Effector memory CD4-positive, alpha-beta T cell (primary cell): ENCODE measurements around the gene PAF1.

Experiments used
- DNase-seq, 3 donors: peaks; one replicate each; pipeline ENCODE4 v3.0.0-alpha.2; 2020
- H3K27ac ChIP-seq: 2 replicates; pipeline ENCODE4 v1.7.0; 2013; ENCODE audit warnings: mild to moderate bottlenecking, low read length, moderate library complexity; ENCODE audit not compliant: insufficient read depth, poor library complexity, severe bottlenecking
- H3K27me3 ChIP-seq: replicated peaks from 2 replicates; pipeline ENCODE4 v1.7.0; 2013; ENCODE audit warnings: mild to moderate bottlenecking, low read length; ENCODE audit not compliant: insufficient read depth, control insufficient read depth, poor library complexity, severe bottlenecking
- H3K36me3 ChIP-seq: 2 replicates; pipeline ENCODE4 v1.7.0; 2013; ENCODE audit warnings: mild to moderate bottlenecking, low read length, moderate library complexity; ENCODE audit not compliant: control insufficient read depth, insufficient read depth
- H3K4me1 ChIP-seq: 2 replicates; pipeline ENCODE4 v1.7.0; 2013; ENCODE audit warnings: low read length, mild to moderate bottlenecking; ENCODE audit not compliant: control insufficient read depth, insufficient read depth, poor library complexity, severe bottlenecking
- H3K4me3 ChIP-seq: 2 replicates; pipeline ENCODE4 v1.7.0; 2013; ENCODE audit warnings: low read length, low read depth, mild to moderate bottlenecking; ENCODE audit not compliant: insufficient read depth, poor library complexity, severe bottlenecking
- H3K9me3 ChIP-seq: 2 replicates; pipeline ENCODE4 v1.7.0; 2013; ENCODE audit warnings: mild to moderate bottlenecking, low read length, moderate library complexity; ENCODE audit not compliant: control insufficient read depth

PAF1 gene

GRCh38 chr19:39417463-39418181 lies 26.7 kb upstream of the PAF1 start:
- no peak overlapping the region for H3K27ac ChIP-seq

DNA sequence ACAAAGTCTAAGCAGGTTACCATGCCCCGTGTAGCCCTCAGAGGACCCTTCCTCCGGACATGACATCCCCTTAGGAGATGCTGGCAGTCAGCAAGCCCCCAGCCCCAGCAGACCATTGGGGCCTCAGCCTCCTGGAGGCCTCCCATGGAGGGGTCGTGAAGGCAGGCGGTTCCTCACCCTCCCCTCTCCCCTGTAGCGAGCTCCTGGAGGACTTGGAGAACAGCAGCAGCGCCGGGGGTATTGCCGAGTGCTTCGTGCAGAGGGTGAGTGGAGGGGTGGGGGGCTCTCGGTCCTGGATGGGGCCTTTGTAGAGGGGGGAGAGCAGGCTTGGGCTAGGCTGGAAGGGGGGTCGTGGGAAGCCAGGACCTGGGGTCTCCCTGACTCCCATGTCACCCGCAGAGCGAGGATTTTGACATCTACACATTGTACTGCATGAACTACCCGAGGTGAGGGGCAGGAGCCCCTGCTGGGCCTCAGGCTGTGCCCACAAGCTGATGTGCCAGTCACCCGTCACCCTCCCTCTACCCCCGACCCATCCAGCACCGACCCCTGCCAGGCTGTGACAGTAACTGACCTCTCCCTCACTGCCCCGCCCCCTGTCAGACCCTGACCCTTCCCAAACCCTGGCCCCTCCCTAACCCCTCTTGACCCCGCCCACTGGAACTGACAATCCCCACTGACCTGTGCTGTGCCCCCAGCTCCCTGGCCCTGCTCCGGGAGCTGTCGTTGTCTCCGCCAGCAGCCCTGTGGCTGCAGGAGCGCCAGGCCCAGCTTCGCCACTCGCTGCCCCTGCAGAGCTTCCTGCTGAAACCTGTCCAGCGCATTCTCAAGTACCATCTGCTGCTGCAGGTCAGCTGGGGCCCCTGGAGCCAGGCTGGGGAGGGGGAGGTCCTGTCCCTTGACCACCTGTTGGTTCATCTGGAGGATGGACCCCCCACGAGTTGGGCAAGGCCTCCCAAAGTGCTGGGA lies 25.5 kb upstream of the PAF1 start:
- Histone ChIP-seq H3K4me1 (peaks cover 17% of the 10 kb centered on the region), H3K9me3 (no peaks in the 10 kb centered on the region), H3K27ac (no peak overlapping the region), H3K27me3 (no peaks in the 10 kb centered on the region), H3K4me3 (no peak overlapping the region), H3K36me3 (peaks cover 9% of the 10 kb centered on the region)
- no peak for DNase-seq

More at GRCh38 chr19:39417463-39418181, 26.7 kb upstream of the PAF1 start:
- Histone ChIP-seq H3K4me1 (peaks cover 14% of the 10 kb centered on the region), H3K9me3 (no peaks in the 10 kb centered on the region), H3K36me3 (peaks cover 11% of the 10 kb centered on the region), H3K4me3 (no peak overlapping the region), H3K27me3 (no peaks in the 10 kb centered on the region)
- no peak for DNase-seq

DNA sequence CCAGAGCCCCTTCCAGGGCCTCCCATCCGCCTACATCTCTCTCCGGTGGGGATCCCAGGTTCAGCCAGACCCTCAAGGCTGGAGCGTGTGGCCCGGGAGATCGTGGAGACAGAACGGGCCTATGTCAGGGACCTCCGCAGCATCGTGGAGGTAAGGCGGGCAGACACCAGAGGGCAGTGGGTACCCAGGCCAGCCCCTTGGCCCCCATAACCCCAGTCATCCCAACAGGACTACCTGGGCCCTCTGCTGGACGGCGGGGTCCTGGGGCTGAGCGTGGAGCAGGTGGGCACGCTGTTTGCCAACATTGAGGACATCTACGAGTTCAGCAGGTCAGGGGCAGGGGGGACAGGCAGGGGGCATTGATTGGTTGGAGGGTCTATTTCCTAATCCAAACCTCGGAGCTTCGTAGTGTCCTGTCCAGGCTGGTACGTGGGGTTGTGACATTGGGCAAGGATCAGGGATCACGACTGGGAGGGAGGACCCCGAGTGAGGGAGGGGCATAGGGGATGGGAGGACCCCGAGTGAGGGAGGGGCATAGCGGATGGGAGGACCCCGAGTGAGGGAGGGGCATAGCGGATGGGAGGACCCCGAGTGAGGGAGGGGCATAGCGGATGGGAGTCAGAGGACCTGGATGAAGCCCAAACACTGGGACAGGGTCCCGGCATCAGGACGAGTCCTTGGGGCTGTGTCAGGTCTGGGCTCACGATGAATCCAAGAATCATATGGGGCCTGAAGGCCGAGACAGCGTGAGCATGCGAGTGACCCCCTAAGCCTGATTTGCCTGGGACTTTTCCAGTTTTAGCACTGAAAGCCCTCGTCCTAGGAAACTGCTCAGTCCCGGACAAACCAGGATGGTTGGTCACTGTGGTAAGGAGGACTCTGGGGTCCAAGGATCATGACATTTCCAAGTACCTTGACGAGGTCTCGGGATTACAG lies 24.5 kb upstream of the PAF1 start:
- H3K4me3 ChIP-seq: no peak overlapping the region
- H3K36me3 ChIP-seq: peaks cover 9% of the 10 kb centered on the region
- H3K4me1 ChIP-seq: peaks cover 27% of the 10 kb centered on the region
- no peaks in the 10 kb centered on the region for H3K27me3 ChIP-seq
- DNase-seq: no peak
- H3K9me3 ChIP-seq: no peaks in the 10 kb centered on the region
- no peak overlapping the region for H3K27ac ChIP-seq

- Histone ChIP-seq H3K27me3 (no peaks in the 10 kb centered on the region), H3K36me3 (peaks cover 6% of the 10 kb centered on the region), H3K4me1 (peaks cover 31% of the 10 kb centered on the region), H3K4me3 (peak overlapping the region; percentile 85), H3K27ac (peak overlapping the region; percentile 100), H3K9me3 (no peaks in the 10 kb centered on the region)
- DNase-seq: no peak
Observed at GRCh38 chr19:39413911-39414608, 23.2 kb upstream of the PAF1 start.

DNA sequence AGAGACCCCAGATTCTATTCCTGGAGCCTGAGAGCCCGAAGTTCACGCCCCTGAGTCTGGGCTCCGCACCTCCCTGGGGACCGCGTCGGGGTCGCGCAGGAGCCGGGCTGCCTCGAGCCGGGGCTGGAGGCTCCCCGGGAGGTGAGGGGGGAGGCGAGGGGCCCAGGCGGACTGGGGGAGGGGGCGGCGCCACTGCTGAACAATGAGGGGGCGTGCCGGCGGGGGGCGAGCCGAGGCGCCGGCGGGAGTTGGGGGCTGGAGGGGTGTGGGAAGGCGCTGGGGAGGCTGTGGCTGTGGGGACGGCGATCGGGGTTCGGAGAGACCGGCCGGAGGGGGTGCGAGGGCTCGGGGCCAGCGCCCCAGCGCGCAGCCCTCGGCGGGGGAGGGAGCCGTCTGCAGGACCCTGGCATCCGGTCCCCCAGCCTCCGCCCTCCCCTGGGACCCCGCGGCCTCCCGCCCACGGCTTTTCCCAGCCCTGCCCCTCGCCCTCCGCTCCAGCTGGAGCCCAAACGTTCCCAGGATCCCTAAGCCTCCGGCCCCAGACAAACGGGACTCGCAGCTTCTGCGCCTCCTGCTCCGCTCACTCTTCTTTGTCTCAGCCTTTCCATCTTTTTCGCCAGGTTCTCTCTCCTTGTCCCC lies 22.5 kb upstream of the PAF1 start:
- Histone ChIP-seq H3K4me1 (peaks cover 31% of the 10 kb centered on the region), H3K27me3 (no peaks in the 10 kb centered on the region), H3K9me3 (no peaks in the 10 kb centered on the region), H3K36me3 (peaks cover 6% of the 10 kb centered on the region), H3K4me3 (peak overlapping the region; percentile 85), H3K27ac (peak overlapping the region; percentile 100)
- peak in 1 of 3 donors; percentile 32 for DNase-seq

DNA sequence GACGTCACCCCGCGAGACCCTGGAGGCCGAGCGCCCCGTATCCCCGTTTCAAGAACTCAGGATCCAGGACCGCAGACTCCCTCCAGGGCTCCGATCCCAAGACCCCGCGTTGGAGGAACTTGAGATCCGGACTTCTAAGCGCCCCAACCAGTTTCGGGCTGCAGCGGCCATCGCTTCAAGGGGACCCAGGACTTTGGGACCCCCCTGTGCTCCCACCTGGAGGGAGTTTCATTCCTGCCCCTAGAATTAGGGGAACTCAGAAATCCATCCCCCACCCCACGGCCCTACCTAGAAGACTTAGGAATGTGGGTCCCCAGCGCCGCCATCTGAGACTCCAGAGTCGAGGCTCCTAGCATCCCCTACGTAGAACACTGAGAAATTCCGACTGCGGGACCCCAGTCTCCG lies 22.0 kb upstream of the PAF1 start:
- no peak for DNase-seq
- Histone ChIP-seq H3K36me3 (peaks cover 11% of the 10 kb centered on the region), H3K27ac (peak overlapping the region; percentile 100), H3K27me3 (no peaks in the 10 kb centered on the region), H3K4me3 (peak overlapping the region; percentile 85), H3K4me1 (peaks cover 31% of the 10 kb centered on the region), H3K9me3 (no peaks in the 10 kb centered on the region)

GRCh38 chr19:39412100-39412866 lies 21.4 kb upstream of the PAF1 start, which contains the start of gene PLEKHG2:
TSS of gene PLEKHG2 (plus strand) at chr19:39412669. CDS start at chr19:39414087, 1,418 bp downstream.
- H3K9me3 ChIP-seq: no peaks in the 10 kb centered on the region
- H3K27me3 ChIP-seq: no peaks in the 10 kb centered on the region
- peak; percentile 94 to 95 (median 94) for DNase-seq
- peaks cover 17% of the 10 kb centered on the region for H3K36me3 ChIP-seq
- H3K27ac ChIP-seq: peak within 1 kb of the TSS; percentile 100
- peak within 1 kb of the TSS; percentile 99 for H3K4me3 ChIP-seq
- H3K4me1 ChIP-seq: peaks cover 31% of the 10 kb centered on the region

DNA sequence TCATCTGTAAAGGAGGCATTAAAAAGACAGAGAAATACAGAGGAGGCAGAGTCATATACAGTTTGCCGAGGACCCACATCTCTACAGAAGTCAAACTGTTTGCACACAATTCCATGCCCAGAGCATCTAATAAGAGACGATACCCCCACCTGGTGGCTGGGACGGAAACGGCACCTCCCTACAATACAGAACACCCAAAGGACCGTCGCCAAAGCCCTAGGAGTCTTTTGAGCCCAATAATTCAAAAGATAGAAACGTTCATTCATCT lies 20.9 kb upstream of the PAF1 start:
- Histone ChIP-seq H3K4me3 (peak overlapping the region; percentile 99), H3K36me3 (peaks cover 22% of the 10 kb centered on the region), H3K27ac (peak overlapping the region; percentile 100), H3K27me3 (no peaks in the 10 kb centered on the region), H3K9me3 (no peaks in the 10 kb centered on the region), H3K4me1 (peaks cover 31% of the 10 kb centered on the region)
- peak; percentile 81 to 86 (median 86) for DNase-seq
